ENCODE results near the gene SLC25A53. TPM values are rescaled to one million over a fixed set of nuclear protein-coding genes. Genes with fewer than 3 reads are reported as not detected.
A peak's percentile ranks its signal among the peaks of the same experiment; 100 is the strongest.
"Not testable (repeated sequence)": the region's sequence is repeated elsewhere in the genome, so short reads cannot be mapped to it uniquely, and the experiment has no call there.

SLC25A53 gene
- total RNA-seq, 2 experiments from 2014 or later, result 8.7 to 8.9 TPM

DNA sequence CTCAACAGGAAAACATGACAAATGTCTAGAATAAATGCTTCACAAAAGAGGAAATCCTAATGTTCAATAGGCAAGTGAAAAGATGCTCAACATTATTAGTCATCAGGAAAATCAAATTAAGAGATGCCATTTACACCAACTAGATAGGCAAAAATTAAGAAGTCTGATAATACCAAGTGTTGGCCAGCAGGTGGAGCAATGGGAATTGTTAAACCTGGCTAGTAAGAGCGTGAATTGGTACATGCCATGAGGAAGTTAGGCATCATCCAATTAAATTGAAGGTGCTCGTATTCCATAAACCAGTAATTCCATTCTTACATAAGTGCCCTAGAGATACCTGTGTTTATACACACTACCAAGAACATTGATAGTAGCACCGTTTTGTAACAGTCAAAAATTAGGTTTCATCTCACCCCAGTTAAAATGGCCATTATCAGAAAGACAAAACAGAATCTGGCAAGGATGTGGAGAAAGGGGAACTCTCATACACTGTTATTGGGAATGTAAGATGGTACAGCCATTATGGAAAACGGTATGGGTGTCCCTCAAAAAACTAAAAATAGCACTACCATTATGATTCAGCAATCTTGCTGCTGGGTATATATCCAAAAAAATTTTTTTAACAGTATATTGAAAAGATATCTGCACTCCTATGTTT is 58.5 kb downstream of the SLC25A53 start:
- H3K9me3 Mint-ChIP-seq (ENCODE audit: insufficient read depth), result no peaks in the 10 kb centered on the region
- ChIA-PET POLR2A (no interaction called here), CTCF (interaction anchor here (0.9 to 4.3 kb wide), 6 partner anchors 13 to 44 kb away, joined by 3 to 61 read pairs (median 5); partner anchors contain the start of gene ZCCHC18)
- no peak overlapping the region for H3K4me3 Mint-ChIP-seq
- DNase-seq (peak; percentile 63), ATAC-seq (no peak)
- peaks cover 3% of the 10 kb centered on the region for H3K36me3 Mint-ChIP-seq (ENCODE audit: low read depth)
- H3K27ac Mint-ChIP-seq, result no peak overlapping the region
- H3K4me1 Mint-ChIP-seq (ENCODE audit: low read depth), result peaks cover 2% of the 10 kb centered on the region
- H3K27me3 Mint-ChIP-seq (ENCODE audit: low read depth), result no peaks in the 10 kb centered on the region

DNA sequence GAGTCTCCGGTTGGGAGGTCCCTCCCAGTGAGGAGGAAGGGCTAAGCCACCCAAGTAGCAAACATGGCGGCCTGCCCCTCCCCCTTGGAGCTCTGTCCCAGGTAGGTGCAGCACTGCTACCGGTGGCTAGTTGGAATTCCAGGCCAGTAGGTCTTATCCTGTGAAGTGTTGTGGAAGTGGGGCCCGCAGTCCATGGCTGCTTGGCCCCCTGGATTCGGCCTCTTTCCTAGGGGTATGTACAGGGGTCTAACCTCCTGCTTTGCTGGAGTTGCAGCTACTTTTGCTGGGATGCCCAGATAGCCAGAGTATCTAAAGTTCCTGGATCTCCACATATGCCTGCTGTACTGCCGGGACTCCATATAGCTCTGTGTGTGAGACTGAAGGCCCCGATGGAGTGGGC is 70.9 kb downstream of the SLC25A53 start:
- ChIA-PET POLR2A (no interaction called here), CTCF (no interaction called here)
- Mint-ChIP-seq H3K4me1 (ENCODE audit: low read depth) (no peaks in the 10 kb centered on the region), H3K27ac (no peak overlapping the region), H3K27me3 (ENCODE audit: low read depth) (peaks cover 2% of the 10 kb centered on the region), H3K9me3 (ENCODE audit: insufficient read depth) (no peaks in the 10 kb centered on the region), H3K36me3 (ENCODE audit: low read depth) (no peaks in the 10 kb centered on the region), H3K4me3 (no peak overlapping the region)
- ATAC-seq (no peak), DNase-seq (no peak)

DNA sequence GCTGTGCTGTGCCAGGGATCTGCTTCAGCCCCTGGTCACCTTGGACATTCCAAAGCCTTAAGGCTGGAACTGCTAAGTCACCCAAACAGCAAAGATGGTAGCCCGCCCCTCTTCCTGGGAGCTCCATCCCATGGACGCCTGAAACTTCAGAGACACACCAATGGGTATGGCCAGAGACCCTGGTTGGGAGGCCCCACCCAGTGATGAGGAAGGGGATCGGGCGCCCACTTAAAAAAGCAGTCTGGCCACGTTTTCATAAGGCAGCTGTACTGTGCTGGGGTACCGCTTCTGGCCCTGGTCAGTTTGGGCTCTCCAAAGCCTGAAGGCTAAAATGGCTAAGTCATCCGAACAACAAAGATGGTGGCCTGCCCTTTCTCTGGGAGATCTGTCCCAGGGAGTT is 71.3 kb downstream of the SLC25A53 start:
- Mint-ChIP-seq H3K4me3 (no peak overlapping the region), H3K36me3 (ENCODE audit: low read depth) (no peaks in the 10 kb centered on the region), H3K4me1 (ENCODE audit: low read depth) (no peaks in the 10 kb centered on the region), H3K27me3 (ENCODE audit: low read depth) (peaks cover 2% of the 10 kb centered on the region), H3K9me3 (ENCODE audit: insufficient read depth) (no peaks in the 10 kb centered on the region), H3K27ac (no peak overlapping the region)
- POLR2A ChIA-PET, result no interaction called here
- ATAC-seq (no peak), DNase-seq (no peak)
- CTCF ChIA-PET, result no interaction called here

DNA sequence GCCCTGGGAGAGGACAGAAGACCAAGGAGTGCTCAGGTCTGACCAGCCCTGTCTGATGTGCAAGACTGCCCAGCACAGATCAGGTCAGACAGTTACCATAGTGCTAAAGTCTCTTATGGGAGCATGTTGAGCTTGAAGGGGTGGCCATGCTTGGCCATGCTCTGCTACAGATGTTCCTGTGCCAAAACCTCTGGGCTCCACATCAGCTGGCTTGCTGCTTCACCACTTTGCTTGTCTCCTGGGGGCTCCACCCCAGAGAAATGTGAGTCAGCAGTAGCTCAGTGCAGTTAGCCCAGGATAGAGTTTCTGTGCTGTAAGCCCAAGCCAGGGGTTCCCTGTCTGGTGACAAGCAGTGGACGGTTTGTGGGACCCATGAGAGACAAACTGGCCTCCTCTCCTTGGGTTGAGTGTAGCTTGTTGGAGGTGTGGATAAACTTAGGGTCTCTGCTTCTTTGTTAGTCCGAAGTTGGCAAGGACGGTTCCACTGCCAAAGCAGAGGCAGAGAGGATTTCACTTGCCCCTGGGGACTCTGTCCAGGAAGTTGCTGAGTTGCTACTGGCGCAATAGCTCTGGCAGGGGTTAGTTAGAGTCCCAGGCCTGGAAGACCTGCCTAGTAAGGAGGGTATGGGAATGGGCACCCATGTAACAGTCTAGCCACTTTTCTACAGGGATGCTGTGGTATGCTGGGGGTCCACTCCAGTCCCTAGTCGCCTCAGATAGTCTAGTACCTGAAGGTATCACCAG is 72.1 kb downstream of the SLC25A53 start:
- Mint-ChIP-seq H3K9me3 (ENCODE audit: insufficient read depth) (no peaks in the 10 kb centered on the region), H3K27me3 (ENCODE audit: low read depth) (peaks cover 2% of the 10 kb centered on the region), H3K4me3 (no peak overlapping the region), H3K27ac (no peak overlapping the region), H3K36me3 (ENCODE audit: low read depth) (no peaks in the 10 kb centered on the region), H3K4me1 (ENCODE audit: low read depth) (no peaks in the 10 kb centered on the region)
- ChIA-PET POLR2A (interaction anchor here (0.7 kb wide), 1 partner anchor 55 kb away, joined by 3 read pairs; no protein-coding TSS in a partner anchor), CTCF (no interaction called here)
- DNase-seq (no peak), ATAC-seq (no peak)

DNA sequence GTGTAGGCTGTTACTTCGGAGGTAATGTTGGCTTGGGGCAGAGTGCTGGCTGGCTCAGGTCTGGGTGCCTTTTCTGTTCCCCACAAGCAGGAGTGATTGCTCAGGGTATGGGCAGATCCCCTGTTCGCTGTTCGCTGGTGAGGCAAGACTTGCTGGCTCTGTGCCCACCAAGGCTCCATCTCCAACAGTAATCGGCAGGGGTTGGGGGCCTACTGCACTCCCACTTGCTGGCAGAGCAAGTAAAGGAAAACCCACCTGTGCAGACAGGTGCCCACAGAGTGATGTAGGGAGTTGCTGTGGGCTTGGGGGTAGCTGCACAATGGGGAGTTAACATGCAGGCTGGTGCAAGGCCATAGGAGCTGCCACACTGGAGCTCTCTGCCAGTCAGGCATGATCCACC is 72.7 kb downstream of the SLC25A53 start:
- H3K27me3 Mint-ChIP-seq (ENCODE audit: low read depth), result peaks cover 2% of the 10 kb centered on the region
- H3K36me3 Mint-ChIP-seq (ENCODE audit: low read depth), result no peaks in the 10 kb centered on the region
- no peak overlapping the region for H3K4me3 Mint-ChIP-seq
- POLR2A ChIA-PET, result no interaction called here
- H3K9me3 Mint-ChIP-seq (ENCODE audit: insufficient read depth), result no peaks in the 10 kb centered on the region
- CTCF ChIA-PET, result no interaction called here
- no peaks in the 10 kb centered on the region for H3K4me1 Mint-ChIP-seq (ENCODE audit: low read depth)
- ATAC-seq (no peak), DNase-seq (no peak)
- no peak overlapping the region for H3K27ac Mint-ChIP-seq

DNA sequence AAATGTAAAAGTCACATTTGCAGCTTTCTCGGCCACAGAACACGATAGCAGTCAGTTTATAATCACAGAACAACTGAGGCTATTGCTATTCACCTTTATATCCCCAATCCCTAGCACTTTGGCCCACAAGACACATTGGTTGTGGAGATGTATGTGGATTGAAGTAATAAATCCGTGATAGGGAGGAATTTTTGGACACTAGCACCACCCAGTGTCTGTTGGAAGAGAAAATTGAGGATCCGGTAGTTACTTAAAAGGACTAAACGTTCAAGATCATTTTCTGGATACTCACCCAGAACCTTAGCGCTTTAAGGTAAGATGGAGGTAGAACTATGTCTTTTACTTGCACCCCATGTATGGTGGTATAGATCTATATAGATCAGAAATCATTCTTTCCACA is 79.0 kb downstream of the SLC25A53 start:
- H3K4me3 Mint-ChIP-seq, ATAC-seq, CTCF ChIA-PET: not testable (repeated sequence)

DNA sequence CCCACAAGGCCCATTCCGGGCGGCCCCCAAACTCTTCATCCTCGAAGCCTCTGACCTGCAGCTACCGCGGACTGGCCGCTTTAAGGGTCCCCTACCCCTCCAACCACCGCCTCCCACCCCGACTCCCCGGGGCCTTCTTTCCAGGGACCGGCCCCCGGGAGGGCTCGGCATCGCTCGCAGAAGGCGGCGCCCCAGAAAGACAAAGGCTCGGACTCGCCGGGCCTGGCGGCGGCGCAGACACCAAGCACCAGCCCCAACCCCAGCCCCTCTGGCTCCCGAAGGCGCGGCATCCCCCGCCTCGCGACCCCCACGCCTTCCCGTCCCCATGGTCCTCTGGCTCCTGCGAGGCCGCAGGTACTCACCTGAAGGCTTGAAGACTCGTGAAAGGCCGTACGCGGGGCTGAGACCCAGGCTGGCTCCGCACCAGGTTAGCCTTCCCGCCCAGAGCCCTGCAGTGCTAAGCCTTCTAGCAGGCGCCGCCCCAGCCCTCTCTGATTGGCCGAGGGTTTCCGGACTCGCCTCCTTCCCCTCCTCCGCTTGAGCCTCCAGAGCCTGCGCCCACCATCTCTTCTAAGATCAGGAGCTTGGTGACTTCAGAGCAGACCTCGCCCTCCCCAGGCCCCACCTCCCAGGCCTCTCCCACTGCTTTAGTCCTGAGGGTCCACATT is 80.9 kb downstream of the SLC25A53 start, which contains the start of gene TMSB15C:
Gene TMSB15C, minus strand, starts transcription at position 459 of the 668 bp plus-strand sequence.
- DNase-seq; CTCF ChIA-PET; H3K27me3 Mint-ChIP-seq (ENCODE audit: low read depth); H3K27ac Mint-ChIP-seq; POLR2A ChIA-PET; H3K4me3 Mint-ChIP-seq; H3K36me3 Mint-ChIP-seq (ENCODE audit: low read depth); H3K9me3 Mint-ChIP-seq (ENCODE audit: insufficient read depth); H3K4me1 Mint-ChIP-seq (ENCODE audit: low read depth): not testable (repeated sequence)
- ATAC-seq, result peak; percentile 99

More for the DNA sequence above, 79.0 kb downstream of the SLC25A53 start:
- H3K27ac Mint-ChIP-seq; H3K9me3 Mint-ChIP-seq (ENCODE audit: insufficient read depth); H3K4me1 Mint-ChIP-seq (ENCODE audit: low read depth); DNase-seq; H3K36me3 Mint-ChIP-seq (ENCODE audit: low read depth); H3K27me3 Mint-ChIP-seq (ENCODE audit: low read depth); POLR2A ChIA-PET: not testable (repeated sequence)

DNA sequence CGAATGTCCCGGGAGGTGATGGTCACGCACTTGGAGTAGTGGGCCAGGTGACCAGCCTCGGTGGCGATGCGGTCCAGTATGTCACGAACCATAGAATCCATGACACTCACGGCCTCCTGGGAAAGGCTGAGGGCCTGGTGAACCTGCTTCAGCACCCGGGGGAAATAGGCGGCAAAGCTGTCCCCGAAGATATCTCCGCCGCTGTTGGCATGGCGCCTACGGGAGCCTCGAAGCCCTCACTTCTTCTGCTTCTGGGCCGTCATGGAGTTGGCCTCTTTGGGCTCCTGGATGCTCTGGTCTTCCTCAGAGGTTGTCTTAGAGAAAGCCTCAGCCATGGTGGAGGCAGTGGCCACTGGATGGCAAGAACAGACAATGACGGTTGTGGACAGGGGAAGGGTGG is 94.2 kb downstream of the SLC25A53 start:
- H3K27me3 Mint-ChIP-seq (ENCODE audit: low read depth); CTCF ChIA-PET; H3K36me3 Mint-ChIP-seq (ENCODE audit: low read depth); H3K4me3 Mint-ChIP-seq; POLR2A ChIA-PET; H3K9me3 Mint-ChIP-seq (ENCODE audit: insufficient read depth); DNase-seq; ATAC-seq; H3K4me1 Mint-ChIP-seq (ENCODE audit: low read depth); H3K27ac Mint-ChIP-seq: not testable (repeated sequence)

DNA sequence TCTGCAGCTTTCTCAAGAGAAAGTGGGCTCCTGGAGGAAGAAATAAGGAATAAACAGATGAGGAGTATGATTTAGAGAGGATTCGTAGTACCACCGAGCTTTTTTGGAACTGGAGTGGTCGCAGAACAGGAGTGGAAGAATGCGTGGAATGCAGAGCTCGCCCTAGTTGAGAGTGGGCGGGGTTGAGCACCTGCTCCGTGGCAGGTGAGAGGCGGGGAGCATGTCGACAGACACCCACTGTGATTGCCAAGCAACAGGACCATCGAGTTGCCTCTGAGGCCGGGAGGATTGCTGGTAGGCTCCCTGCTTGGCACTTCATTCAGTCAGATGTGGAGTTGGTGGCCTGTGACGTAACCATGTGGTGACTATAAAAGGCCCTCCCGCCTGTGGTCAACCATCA is 101.9 kb downstream of the SLC25A53 start:
- ATAC-seq; POLR2A ChIA-PET; H3K9me3 Mint-ChIP-seq (ENCODE audit: insufficient read depth); CTCF ChIA-PET; H3K27me3 Mint-ChIP-seq (ENCODE audit: low read depth); H3K36me3 Mint-ChIP-seq (ENCODE audit: low read depth); H3K4me1 Mint-ChIP-seq (ENCODE audit: low read depth); H3K4me3 Mint-ChIP-seq; H3K27ac Mint-ChIP-seq; DNase-seq: not testable (repeated sequence)

Other genes with a start within 250 kb of the SLC25A53 start
- 1 to 10 TPM; 9.4 to 9.6 TPM for gene TMSB15B, start 194.4 kb downstream of the SLC25A53 start, total RNA-seq
- not detected for gene H2BW1, start 143.3 kb downstream of the SLC25A53 start, total RNA-seq
- not detected for gene H2BW2, start 117.1 kb downstream of the SLC25A53 start, total RNA-seq
- 1 to 10 TPM; 4.8 to 6.1 TPM for gene TMSB15C, start 80.8 kb downstream of the SLC25A53 start, total RNA-seq
- 1 to 10 TPM; 2.2 to 3.8 TPM for gene ZCCHC18, start 44.5 kb downstream of the SLC25A53 start, total RNA-seq
- 10 to 100 TPM; 11.6 to 12.7 TPM for gene FAM199X, start 9.4 kb upstream of the SLC25A53 start, total RNA-seq
- not detected for gene ESX1, start 97.9 kb upstream of the SLC25A53 start, total RNA-seq